HUDEP-2 (cell line): Measurements from ENCODE around the gene HEMK1.

Experiments used
- DNase-seq, 76 experiments: peaks; one replicate each; lab custom pipeline; 2025; ENCODE audit not compliant: unreplicated experiment in 76 of 76; lab: John Stamatoyannopoulos, UW

HEMK1 gene, protein sequence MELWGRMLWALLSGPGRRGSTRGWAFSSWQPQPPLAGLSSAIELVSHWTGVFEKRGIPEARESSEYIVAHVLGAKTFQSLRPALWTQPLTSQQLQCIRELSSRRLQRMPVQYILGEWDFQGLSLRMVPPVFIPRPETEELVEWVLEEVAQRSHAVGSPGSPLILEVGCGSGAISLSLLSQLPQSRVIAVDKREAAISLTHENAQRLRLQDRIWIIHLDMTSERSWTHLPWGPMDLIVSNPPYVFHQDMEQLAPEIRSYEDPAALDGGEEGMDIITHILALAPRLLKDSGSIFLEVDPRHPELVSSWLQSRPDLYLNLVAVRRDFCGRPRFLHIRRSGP

GRCh38 chr3:50568947-50569749 is at the start of gene HEMK1:
Gene HEMK1 (plus strand): TSS chr3:50569522. CDS start chr3:50571105, 1,583 bp downstream.
- peak in 75 of 76 experiments; percentile 15 to 98 (median 91) for DNase-seq

DNA sequence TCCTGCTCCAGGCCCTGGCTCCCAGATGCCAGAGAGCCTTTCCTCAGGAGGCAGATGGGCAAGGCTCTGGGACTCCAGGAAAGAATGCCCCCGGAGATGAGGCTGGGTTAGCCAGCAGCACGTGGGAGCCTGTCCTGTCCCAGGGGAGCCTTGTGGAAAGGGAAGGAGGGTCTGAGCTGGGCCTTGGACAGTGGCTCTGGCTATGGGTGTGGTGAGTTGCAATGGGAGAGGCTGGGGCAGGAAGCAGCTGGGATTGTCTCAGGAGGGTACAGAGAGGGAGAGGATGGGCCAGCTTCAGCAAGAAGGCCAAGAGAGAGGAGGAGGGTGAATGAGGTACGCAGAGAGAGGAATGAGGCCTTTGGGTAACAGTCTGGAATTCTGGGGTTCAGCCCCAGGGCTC is 48.5 kb upstream of the HEMK1 start:
- DNase-seq = no peak

DNA sequence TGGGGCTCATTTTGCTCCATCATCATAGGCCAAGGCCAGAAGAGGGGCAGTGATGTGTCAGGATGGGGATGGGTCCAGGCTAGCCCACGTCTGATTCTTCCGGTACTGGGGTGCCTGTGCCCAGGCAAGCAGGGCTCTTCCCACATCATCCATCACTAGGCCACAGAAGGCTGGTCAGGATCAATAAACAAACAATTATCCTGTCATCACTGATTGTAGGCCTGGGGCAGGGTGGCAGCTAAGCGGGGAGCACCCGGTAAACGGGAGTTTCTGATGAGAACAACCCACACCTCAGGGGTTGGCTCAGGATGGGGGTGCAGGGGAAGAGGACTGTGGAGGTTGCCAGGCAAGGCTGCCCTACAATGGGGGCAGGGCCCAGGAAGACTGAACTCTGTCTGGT is 47.8 kb upstream of the HEMK1 start:
- DNase-seq = no peak

GRCh38 chr3:50523279-50523811 is 46.0 kb upstream of the HEMK1 start:
- no peak for DNase-seq

DNA sequence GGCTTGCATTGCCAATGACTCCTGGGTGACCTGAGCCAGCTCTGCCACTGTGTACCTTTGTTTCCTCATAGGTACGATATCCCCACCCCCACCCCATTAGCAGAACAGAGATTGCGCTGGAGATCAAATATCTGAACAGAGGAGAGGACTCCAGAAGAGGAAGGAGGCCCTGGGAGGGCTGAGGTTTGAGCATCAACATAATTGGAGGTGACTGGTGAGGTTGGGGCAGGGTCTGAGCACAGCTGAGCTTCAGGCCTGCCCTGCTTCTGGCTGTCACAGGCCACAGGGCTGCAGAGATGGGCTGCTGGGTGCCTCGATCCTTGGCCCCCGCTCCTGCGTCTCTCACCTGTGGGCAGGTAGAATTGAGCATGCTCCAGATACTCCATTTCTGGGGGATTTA is 44.6 kb upstream of the HEMK1 start:
- DNase-seq = no peak

GRCh38 chr3:50525191-50525910 is 44.0 kb upstream of the HEMK1 start:
- no peak for DNase-seq

DNA sequence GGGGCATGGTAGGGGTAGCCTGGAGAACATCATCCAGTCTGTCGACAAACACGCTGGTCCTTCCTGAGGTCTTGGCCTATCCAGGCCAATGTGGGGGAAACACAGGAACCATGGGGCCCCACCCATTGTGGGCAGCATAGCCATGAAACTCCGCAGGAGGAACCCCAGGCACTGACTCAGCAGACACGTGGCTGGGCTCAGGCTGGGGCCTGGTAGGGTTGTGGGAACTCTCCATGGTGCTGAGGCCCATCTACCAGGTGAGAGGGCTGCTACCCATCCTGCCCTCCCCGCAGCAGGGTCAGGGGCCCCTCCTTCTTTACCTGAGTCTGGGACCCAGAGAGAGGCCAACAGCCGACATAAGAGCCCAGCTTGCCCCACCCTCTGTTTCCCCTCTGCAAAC is 43.3 kb upstream of the HEMK1 start:
- peak in 68 of 76 experiments; percentile 15 to 81 (median 64) for DNase-seq

- no peak for DNase-seq
Measured at GRCh38 chr3:50530001-50530970, 39.0 kb upstream of the HEMK1 start.

- DNase-seq = no peak
Measured at GRCh38 chr3:50531201-50531600, 38.1 kb upstream of the HEMK1 start.

DNA sequence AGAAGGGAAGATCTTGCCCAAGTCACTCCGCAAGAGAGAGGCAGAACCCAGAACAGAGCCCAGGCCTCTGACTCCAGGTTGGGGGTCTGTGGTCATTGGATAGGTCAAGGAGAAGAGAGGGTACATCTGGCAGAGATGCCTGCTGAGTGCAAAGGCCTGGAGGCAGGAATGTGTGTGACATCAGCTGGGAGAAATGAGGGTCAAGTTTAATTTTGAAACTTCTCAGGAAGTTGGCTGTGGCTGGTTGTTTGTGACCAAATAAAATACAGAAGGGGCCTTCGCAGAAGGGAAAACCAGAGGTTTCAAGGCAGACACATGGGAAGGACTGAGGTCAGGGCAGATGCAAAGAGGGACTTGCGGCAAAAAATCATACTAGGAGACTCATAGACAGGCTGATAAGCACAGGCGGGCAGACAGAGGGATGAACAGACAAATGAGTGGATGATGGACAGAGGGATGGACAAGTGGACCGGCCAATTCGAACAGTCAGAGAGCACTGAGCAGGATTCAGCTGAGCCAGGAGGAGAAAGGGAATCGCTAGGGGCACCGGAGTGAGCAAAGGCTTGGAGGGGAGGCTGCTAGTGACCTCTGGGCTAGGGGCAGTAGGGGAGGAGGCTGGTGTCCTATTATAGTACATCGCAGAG is 37.1 kb upstream of the HEMK1 start:
- DNase-seq = no peak

- DNase-seq = no peak
Measured at GRCh38 chr3:50533316-50533715, 36.0 kb upstream of the HEMK1 start.

GRCh38 chr3:50533807-50534461 is 35.4 kb upstream of the HEMK1 start:
- no peak for DNase-seq

DNA sequence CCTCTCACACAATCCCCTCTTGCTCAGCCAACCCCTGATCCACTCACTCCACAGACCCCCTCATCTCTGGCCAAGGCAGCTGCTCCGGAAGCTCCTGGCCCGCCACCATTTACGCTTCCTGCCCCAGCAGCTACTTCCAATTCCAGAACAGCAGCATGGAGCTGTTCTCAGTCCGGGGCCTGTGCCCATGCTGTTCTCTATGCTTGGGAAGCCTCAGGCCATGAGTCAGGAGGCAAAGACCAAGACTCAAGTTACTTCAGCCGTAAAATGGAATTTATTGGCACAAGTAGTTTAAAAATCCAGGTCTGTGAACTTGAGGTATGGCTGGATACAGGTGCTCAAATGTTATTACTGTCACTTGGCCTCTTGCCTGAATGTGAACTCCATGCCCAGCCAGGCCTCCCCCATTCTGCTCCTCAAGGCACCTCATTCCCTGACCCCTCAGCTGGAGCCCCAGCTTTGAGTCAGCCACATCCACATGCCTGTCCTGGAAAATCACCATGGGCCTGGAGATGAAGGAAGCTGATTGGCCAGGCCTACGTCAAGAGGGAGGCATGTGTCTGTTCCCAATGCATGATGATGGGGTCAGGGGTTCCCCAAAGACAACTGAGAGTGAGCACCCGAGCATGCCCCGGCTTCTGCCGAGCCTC is 34.5 kb upstream of the HEMK1 start:
- DNase-seq = no peak

- DNase-seq = peak in 39 of 76 experiments; percentile 1 to 65 (median 26)
Measured at GRCh38 chr3:50536471-50537180, 32.7 kb upstream of the HEMK1 start.

DNA sequence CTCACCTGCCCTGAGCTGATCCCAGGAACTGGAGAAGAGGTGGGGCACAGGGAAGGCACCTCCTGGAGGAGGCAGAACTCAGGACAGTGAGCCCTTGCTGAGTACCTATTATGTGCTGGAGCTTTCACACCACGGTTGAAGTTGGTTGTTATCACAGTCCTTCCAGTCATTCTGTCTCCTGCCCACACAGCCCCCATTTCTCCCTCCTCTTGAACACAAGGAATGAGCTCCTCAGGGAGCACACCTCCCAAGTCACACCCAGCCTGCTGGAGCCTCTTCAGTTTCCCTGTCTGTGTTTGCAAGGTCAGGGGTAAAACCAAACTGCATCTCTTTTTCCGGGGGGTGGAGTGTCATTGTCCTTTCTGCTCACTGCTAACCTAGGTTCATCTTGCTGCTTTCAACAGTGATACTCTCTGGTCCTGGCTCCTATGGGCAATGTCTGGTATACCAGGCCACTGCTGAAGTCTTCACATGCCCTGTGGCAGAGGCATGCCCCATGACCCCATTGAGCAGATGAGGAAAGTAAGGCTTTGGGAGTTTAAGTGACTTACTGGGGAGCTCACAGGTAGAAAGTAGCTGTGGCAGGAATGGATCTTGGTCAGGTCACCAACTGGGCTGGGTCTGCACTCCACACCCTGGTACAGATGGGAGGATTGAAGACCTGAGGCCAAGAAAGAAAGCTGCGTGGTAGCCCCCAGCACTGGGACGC is 31.7 kb upstream of the HEMK1 start:
- no peak for DNase-seq

- peak in 75 of 76 experiments; percentile 13 to 91 (median 76) for DNase-seq
Measured at GRCh38 chr3:50539356-50540286, 29.7 kb upstream of the HEMK1 start.
